Naive B cell (primary cell): ENCODE measurements around the gene NXPH1. TPM values are rescaled to one million over a fixed set of nuclear protein-coding genes. Genes with fewer than 3 reads are reported as not detected.

Experiments
- ATAC-seq, 2 donors: fragments of 150-1000 bp; cut with Tn5 transposase; 2 replicates each; pipeline ENCODE4 v1.10.0; 2021; ENCODE audit warnings: low read depth in 2 of 2, mild to moderate bottlenecking in 2 of 2, moderate library complexity in 2 of 2
- DNase-seq: peaks from one replicate; pipeline ENCODE4 v3.0.0; 2022
- H3K27ac Mint-ChIP-seq, 6 donors: one replicate each; pipeline ENCODE4 v1.8.0; 2020 to 2022; ENCODE audit warnings: mild to moderate bottlenecking in 6 of 6, mixed read lengths in 6 of 6, moderate library complexity in 5 of 6, inconsistent platforms in 2 of 6
- H3K27me3 Mint-ChIP-seq, 3 donors: one replicate each; pipeline ENCODE4 v1.8.0; 2021 to 2022; ENCODE audit warnings: mixed read lengths in 3 of 3, mild to moderate bottlenecking in 1 of 3
- H3K36me3 Mint-ChIP-seq, 2 donors: one replicate each; pipeline ENCODE4 v1.8.0; 2020 to 2022; ENCODE audit warnings: mixed read lengths in 2 of 2, inconsistent platforms in 1 of 2, mild to moderate bottlenecking in 1 of 2
- H3K4me1 Mint-ChIP-seq, 3 donors: one replicate each; pipeline ENCODE4 v1.8.0; 2020 to 2022; ENCODE audit warnings: mixed read lengths in 3 of 3, inconsistent platforms in 1 of 3, mild to moderate bottlenecking in 1 of 3, moderate library complexity in 1 of 3
- H3K4me3 Mint-ChIP-seq, 8 donors: one replicate each; pipeline ENCODE4 v1.8.0; 2020 to 2022; ENCODE audit warnings: mild to moderate bottlenecking in 8 of 8, mixed read lengths in 8 of 8, moderate library complexity in 8 of 8, inconsistent platforms in 2 of 8
- H3K9me3 Mint-ChIP-seq, 7 donors: one replicate each; pipeline ENCODE4 v1.8.0; 2020 to 2022; ENCODE audit warnings: mixed read lengths in 7 of 7, mild to moderate bottlenecking in 5 of 7, inconsistent platforms in 2 of 7, moderate library complexity in 1 of 7
- polyA plus RNA-seq, 6 donors: library from polyadenylated mRNA; unstranded; fragments of 300-500 nt; fragmentation: Illumina TruSeq; gene quantifications; one replicate each; pipeline ENCODE4 v1.2.3, GENCODE V29; 2021; ENCODE audit warnings: low read depth in 6 of 6

NXPH1 gene
- polyA plus RNA-seq, 6 donors from 2014 or later, result not detected

GRCh38 chr7:8418629-8419245 lies 14.7 kb upstream of the NXPH1 start:
- Mint-ChIP-seq H3K27me3 (peaks cover 7 to 9% (median 8%) of the 10 kb centered on the region in 3 donors), H3K4me1 (no peaks in the 10 kb centered on the region), H3K4me3 (no peak overlapping the region), H3K27ac (no peak overlapping the region), H3K36me3 (no peaks in the 10 kb centered on the region), H3K9me3 (no peaks in the 10 kb centered on the region)
- peak; percentile 18 for DNase-seq
- peak in 1 of 2 donors; percentile 41 for ATAC-seq

- Mint-ChIP-seq H3K36me3 (no peaks in the 10 kb centered on the region), H3K27me3 (peaks cover 5 to 8% (median 7%) of the 10 kb centered on the region in 3 donors), H3K27ac (no peak overlapping the region), H3K4me3 (no peak overlapping the region), H3K9me3 (no peaks in the 10 kb centered on the region), H3K4me1 (no peaks in the 10 kb centered on the region)
- ATAC-seq (no peak), DNase-seq (no peak)
These were observed 11.2 kb upstream of the NXPH1 start for GRCh38 chr7:8422177-8422576.

- Mint-ChIP-seq H3K27ac (no peak overlapping the region), H3K4me1 (no peaks in the 10 kb centered on the region), H3K27me3 (peaks cover 0 to 6% (median 4%) of the 10 kb centered on the region in 3 donors), H3K36me3 (no peaks in the 10 kb centered on the region), H3K4me3 (no peak overlapping the region), H3K9me3 (no peaks in the 10 kb centered on the region)
- DNase-seq, result no peak
- ATAC-seq, result no peak
These were observed 10.4 kb upstream of the NXPH1 start for GRCh38 chr7:8423057-8423456.

- Mint-ChIP-seq H3K4me1 (no peaks in the 10 kb centered on the region), H3K4me3 (no peak overlapping the region), H3K27me3 (peaks cover 0 to 10% (median 8%) of the 10 kb centered on the region in 3 donors)
These were observed 8.2 kb upstream of the NXPH1 start for GRCh38 chr7:8425223-8425622.

GRCh38 chr7:8430643-8431042 lies 2.8 kb upstream of the NXPH1 start:
- no peak overlapping the region for H3K27ac Mint-ChIP-seq
- H3K9me3 Mint-ChIP-seq, result peaks cover 0 to 13% (median 2%) of the 10 kb centered on the region in 7 donors
- ATAC-seq, result no peak
- H3K4me1 Mint-ChIP-seq, result peaks cover 10 to 21% (median 17%) of the 10 kb centered on the region in 3 donors
- H3K27me3 Mint-ChIP-seq, result peaks cover 42 to 53% (median 45%) of the 10 kb centered on the region in 3 donors
- peaks cover 0 to 28% of the 10 kb centered on the region in 2 donors for H3K36me3 Mint-ChIP-seq
- no peak for DNase-seq
- no peak overlapping the region for H3K4me3 Mint-ChIP-seq

More at GRCh38 chr7:8425223-8425622, 8.2 kb upstream of the NXPH1 start:
- DNase-seq, result no peak
- no peak for ATAC-seq
- Mint-ChIP-seq H3K9me3 (no peaks in the 10 kb centered on the region), H3K36me3 (no peaks in the 10 kb centered on the region), H3K27ac (no peak overlapping the region)

GRCh38 chr7:8434290-8435002 lies 1.0 kb downstream of the NXPH1 start:
- Mint-ChIP-seq H3K27me3 (peaks cover 65 to 81% (median 78%) of the 10 kb centered on the region in 3 donors), H3K9me3 (peaks cover 0 to 22% (median 3%) of the 10 kb centered on the region in 7 donors), H3K27ac (peak overlapping the region in 2 of 6 donors; percentile 26 to 31), H3K36me3 (peaks cover 0 to 31% of the 10 kb centered on the region in 2 donors), H3K4me3 (peak overlapping the region in 1 of 8 donors; percentile 73), H3K4me1 (peaks cover 10 to 35% (median 34%) of the 10 kb centered on the region in 3 donors)
- DNase-seq (no peak), ATAC-seq (no peak)

- peak overlapping the region in 3 of 8 donors; percentile 2 to 73 (median 47) for H3K4me3 Mint-ChIP-seq
- no peak for ATAC-seq
- H3K27me3 Mint-ChIP-seq, result peaks cover 71 to 88% (median 85%) of the 10 kb centered on the region in 3 donors
- H3K4me1 Mint-ChIP-seq, result peaks cover 10 to 35% (median 34%) of the 10 kb centered on the region in 3 donors
- H3K27ac Mint-ChIP-seq, result peak overlapping the region in 1 of 6 donors; percentile 68
- H3K9me3 Mint-ChIP-seq, result peaks cover 0 to 22% (median 3%) of the 10 kb centered on the region in 7 donors
- DNase-seq, result no peak
- H3K36me3 Mint-ChIP-seq, result peaks cover 0 to 31% of the 10 kb centered on the region in 2 donors
These were observed 1.7 kb downstream of the NXPH1 start for GRCh38 chr7:8435095-8435494.

- Mint-ChIP-seq H3K4me1 (peaks cover 10 to 35% (median 34%) of the 10 kb centered on the region in 3 donors), H3K4me3 (peak overlapping the region in 3 of 8 donors; percentile 2 to 47 (median 44)), H3K27ac (peak overlapping the region in 1 of 6 donors; percentile 68), H3K9me3 (peaks cover 0 to 25% (median 5%) of the 10 kb centered on the region in 7 donors), H3K36me3 (peaks cover 0 to 31% of the 10 kb centered on the region in 2 donors), H3K27me3 (peaks cover 69 to 93% (median 89%) of the 10 kb centered on the region in 3 donors)
- ATAC-seq (no peak), DNase-seq (no peak)
These were observed 2.5 kb downstream of the NXPH1 start for GRCh38 chr7:8435590-8436545.

GRCh38 chr7:8436965-8437364 lies 3.6 kb downstream of the NXPH1 start:
- peak overlapping the region in 4 of 8 donors; percentile 6 to 67 (median 40) for H3K4me3 Mint-ChIP-seq
- DNase-seq, result no peak
- peaks cover 0 to 29% (median 5%) of the 10 kb centered on the region in 7 donors for H3K9me3 Mint-ChIP-seq
- H3K36me3 Mint-ChIP-seq, result peaks cover 5 to 31% of the 10 kb centered on the region in 2 donors
- peaks cover 66 to 93% (median 93%) of the 10 kb centered on the region in 3 donors for H3K27me3 Mint-ChIP-seq
- peaks cover 10 to 35% (median 34%) of the 10 kb centered on the region in 3 donors for H3K4me1 Mint-ChIP-seq
- peak overlapping the region in 1 of 6 donors; percentile 80 for H3K27ac Mint-ChIP-seq
- ATAC-seq, result no peak

- ATAC-seq (no peak), DNase-seq (no peak)
- peaks cover 5 to 27% of the 10 kb centered on the region in 2 donors for H3K36me3 Mint-ChIP-seq
- peaks cover 0 to 25% (median 5%) of the 10 kb centered on the region in 7 donors for H3K9me3 Mint-ChIP-seq
- H3K4me1 Mint-ChIP-seq, result peaks cover 10 to 38% (median 34%) of the 10 kb centered on the region in 3 donors
- H3K27ac Mint-ChIP-seq, result no peak overlapping the region
- peaks cover 61 to 93% (median 93%) of the 10 kb centered on the region in 3 donors for H3K27me3 Mint-ChIP-seq
- peak overlapping the region in 3 of 8 donors; percentile 6 to 42 (median 13) for H3K4me3 Mint-ChIP-seq
These were observed 4.2 kb downstream of the NXPH1 start for GRCh38 chr7:8437606-8438005.

GRCh38 chr7:8440670-8441069 lies 7.3 kb downstream of the NXPH1 start:
- no peak for DNase-seq
- Mint-ChIP-seq H3K36me3 (peaks cover 9 to 22% of the 10 kb centered on the region in 2 donors), H3K27ac (no peak overlapping the region)

GRCh38 chr7:8441106-8441965 lies 7.9 kb downstream of the NXPH1 start:
- peaks cover 14 to 26% (median 24%) of the 10 kb centered on the region in 3 donors for H3K4me1 Mint-ChIP-seq
- peaks cover 2 to 28% (median 21%) of the 10 kb centered on the region in 7 donors for H3K9me3 Mint-ChIP-seq
- ATAC-seq (no peak), DNase-seq (no peak)
- peaks cover 9 to 20% of the 10 kb centered on the region in 2 donors for H3K36me3 Mint-ChIP-seq
- H3K27me3 Mint-ChIP-seq, result peaks cover 72 to 93% (median 85%) of the 10 kb centered on the region in 3 donors
- H3K27ac Mint-ChIP-seq, result peak overlapping the region in 1 of 6 donors; percentile 49
- peak overlapping the region in 1 of 8 donors; percentile 79 for H3K4me3 Mint-ChIP-seq

More at GRCh38 chr7:8440670-8441069, 7.3 kb downstream of the NXPH1 start:
- Mint-ChIP-seq H3K27me3 (peaks cover 74 to 93% (median 88%) of the 10 kb centered on the region in 3 donors), H3K4me3 (no peak overlapping the region), H3K4me1 (peaks cover 14 to 30% (median 30%) of the 10 kb centered on the region in 3 donors), H3K9me3 (peaks cover 2 to 29% (median 21%) of the 10 kb centered on the region in 7 donors)
- no peak for ATAC-seq
